ENCODE data around the gene GABARAP.

The GABARAP gene

GRCh38 chr17:7283471-7284216, 41.4 kb upstream of the GABARAP start:
- TF ChIP-seq, protein P1, sequence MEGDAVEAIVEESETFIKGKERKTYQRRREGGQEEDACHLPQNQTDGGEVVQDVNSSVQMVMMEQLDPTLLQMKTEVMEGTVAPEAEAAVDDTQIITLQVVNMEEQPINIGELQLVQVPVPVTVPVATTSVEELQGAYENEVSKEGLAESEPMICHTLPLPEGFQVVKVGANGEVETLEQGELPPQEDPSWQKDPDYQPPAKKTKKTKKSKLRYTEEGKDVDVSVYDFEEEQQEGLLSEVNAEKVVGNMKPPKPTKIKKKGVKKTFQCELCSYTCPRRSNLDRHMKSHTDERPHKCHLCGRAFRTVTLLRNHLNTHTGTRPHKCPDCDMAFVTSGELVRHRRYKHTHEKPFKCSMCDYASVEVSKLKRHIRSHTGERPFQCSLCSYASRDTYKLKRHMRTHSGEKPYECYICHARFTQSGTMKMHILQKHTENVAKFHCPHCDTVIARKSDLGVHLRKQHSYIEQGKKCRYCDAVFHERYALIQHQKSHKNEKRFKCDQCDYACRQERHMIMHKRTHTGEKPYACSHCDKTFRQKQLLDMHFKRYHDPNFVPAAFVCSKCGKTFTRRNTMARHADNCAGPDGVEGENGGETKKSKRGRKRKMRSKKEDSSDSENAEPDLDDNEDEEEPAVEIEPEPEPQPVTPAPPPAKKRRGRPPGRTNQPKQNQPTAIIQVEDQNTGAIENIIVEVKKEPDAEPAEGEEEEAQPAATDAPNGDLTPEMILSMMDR (conservative IDR thresholded peaks at IDR 0.05; ENCODE audit: low read length): no peak
- DNase-seq (ENCODE audit: low read depth): no peak
- H3K4me3 ChIP-seq (ENCODE audit: low read length): no peak overlapping the region

- TF ChIP-seq, protein P1 (conservative IDR thresholded peaks at IDR 0.05; ENCODE audit: low read length): no peak
- no peak for DNase-seq (ENCODE audit: low read depth)
- no peak overlapping the region for H3K4me3 ChIP-seq (ENCODE audit: low read length)
Observed at GRCh38 chr17:7282752-7283321, 40.6 kb upstream of the GABARAP start.

DNA sequence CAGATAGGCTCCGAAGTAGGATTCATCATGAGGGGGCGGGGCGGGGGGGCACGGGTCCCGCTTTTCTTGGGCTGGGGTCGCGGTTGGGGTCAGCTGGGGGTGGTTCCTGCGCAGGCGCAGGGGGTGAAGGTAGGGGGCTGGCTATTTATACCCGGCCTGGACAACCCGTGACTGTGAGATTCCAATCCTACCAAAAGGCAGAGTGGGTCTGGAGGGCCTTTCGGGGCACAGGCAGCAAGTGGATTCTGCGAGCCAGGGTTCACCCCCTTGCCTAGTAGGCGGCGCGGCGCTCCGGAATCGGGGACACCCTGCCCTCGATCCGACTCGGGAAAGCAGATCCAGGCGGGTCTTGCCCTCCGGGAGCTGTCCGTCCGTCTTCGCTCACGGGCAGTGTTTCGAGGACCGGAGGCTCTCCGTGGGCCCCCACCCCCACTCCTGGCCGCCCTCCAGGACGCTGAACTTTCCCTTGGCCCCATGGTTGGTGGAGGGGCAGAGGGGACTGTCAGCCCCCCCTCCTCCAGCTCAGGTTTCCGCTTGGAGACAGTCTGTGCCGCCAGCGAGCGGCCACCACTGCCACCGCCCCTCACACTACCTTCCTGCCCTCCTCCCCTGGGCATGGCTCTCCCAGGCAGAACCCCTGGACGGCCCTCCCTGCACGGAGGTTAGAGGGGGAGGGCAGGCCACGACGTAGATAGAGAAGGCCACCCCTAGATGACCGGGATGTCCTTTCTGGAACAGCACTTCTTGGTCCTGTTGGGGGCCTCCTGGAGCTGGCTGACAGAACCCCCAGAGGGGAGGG, 39.9 kb upstream of the GABARAP start:
- TF ChIP-seq, protein P1 (conservative IDR thresholded peaks at IDR 0.05; ENCODE audit: low read length): no peak
- H3K4me3 ChIP-seq (ENCODE audit: low read length): peak overlapping the region; percentile 58
- DNase-seq (ENCODE audit: low read depth): no peak

DNA sequence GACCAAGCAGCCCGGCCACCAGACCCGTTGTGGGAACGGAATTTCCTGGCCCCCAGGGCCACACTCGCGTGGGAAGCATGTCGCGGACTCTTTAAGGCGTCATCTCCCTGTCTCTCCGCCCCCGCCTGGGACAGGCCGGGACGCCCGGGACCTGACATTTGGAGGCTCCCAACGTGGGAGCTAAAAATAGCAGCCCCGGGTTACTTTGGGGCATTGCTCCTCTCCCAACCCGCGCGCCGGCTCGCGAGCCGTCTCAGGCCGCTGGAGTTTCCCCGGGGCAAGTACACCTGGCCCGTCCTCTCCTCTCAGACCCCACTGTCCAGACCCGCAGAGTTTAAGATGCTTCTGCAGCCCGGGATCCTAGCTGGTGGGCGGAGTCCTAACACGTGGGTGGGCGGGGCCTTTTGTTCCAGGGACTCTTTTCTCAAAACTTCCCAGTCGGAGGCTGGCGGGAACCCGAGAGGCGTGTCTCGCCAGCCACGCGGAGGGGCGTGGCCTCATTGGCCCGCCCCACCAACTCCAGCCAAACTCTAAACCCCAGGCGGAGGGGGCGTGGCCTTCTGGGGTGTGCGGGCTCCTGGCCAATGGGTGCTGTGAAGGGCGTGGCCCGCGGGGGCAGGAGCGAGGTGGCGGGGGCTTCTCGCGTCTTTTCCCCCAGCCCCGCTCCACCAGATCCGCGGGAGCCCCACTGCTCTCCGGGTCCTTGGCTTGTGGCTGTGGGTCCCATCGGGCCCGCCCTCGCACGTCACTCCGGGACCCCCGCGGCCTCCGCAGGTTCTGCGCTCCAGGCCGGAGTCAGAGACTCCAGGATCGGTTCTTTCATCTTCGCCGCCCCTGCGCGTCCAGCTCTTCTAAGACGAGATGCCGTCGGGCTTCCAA, 39.1 kb upstream of the GABARAP start, which contains the start of gene SLC2A4:
TSS of gene SLC2A4 (plus strand) at position 645 of the 879 bp plus-strand sequence. CDS start at position 862, 217 bp downstream.
- TF ChIP-seq, protein P1 (conservative IDR thresholded peaks at IDR 0.05; ENCODE audit: low read length): no peak
- DNase-seq (ENCODE audit: low read depth): peak; percentile 85
- peak within 1 kb of the TSS; percentile 58 for H3K4me3 ChIP-seq (ENCODE audit: low read length)

DNA sequence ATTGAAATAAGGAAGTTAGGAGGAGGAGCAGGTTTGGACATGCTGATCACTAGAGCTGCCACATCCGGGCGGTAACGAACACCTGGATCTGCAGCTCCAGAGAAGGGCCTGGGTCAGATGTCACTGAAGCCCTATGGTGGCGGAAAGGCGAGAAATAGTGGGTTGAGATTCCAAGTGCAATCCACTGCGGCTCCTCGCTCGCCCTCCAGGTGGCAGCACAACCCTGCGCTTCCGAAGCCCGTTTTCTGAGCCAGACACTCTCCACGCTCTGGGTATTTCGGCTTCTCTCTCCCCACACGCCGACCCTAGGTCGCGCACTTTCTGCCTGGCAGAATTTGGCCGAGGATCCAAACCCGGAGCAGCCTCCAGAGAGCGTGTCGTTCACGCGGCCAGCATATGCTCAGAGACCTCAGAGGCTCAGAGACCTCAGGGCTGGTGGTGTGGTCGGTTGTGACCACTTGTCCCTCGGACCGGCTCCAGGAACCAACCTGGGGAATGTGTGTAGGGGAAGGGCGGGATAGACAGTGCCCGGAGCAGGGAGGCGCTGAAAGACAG, 38.3 kb upstream of the GABARAP start:
- DNase-seq (ENCODE audit: low read depth): peak; percentile 68
- peak overlapping the region; percentile 58 for H3K4me3 ChIP-seq (ENCODE audit: low read length)
- TF ChIP-seq, protein P1 (conservative IDR thresholded peaks at IDR 0.05; ENCODE audit: low read length): peak; percentile 86

DNA sequence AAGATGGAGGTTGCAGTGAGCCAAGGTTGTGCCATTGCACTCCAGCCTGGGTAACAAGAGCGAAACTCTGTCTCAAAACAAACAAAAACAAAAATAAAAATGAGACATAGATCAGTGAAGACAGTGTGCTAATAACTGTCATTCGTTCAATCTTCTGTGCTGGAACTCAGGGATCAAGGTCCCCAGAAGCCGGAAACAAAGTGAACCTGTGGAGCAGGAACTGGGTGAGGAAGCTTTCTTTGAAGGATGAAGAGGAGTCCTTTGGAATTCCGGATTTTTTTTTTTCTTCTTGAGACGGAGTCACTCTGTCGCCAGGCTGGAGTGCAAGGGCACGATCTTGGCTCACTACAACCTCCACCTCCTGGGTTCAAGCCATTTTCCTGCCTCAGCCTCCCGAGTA, 37.2 kb upstream of the GABARAP start:
- DNase-seq (ENCODE audit: low read depth): no peak
- H3K4me3 ChIP-seq (ENCODE audit: low read length): no peak overlapping the region
- TF ChIP-seq, protein P1 (conservative IDR thresholded peaks at IDR 0.05; ENCODE audit: low read length): no peak
